T-helper 1 cell treated with Interleukin-12 subunit alpha and Interleukin-12 subunit beta and Interleukin-4 antibody, amounts not matched to agents 30 μg/mL and 1 μg/mL, for 36 hours (primary cell): ENCODE measurements around the gene TSPAN1.

Experiments used
- H3K27ac Mint-ChIP-seq: one replicate; pipeline ENCODE4 v1.8.0; 2021; ENCODE audit warnings: mild to moderate bottlenecking, mixed read lengths
- H3K27me3 Mint-ChIP-seq: one replicate; pipeline ENCODE4 v1.8.0; 2021; ENCODE audit warnings: low read depth, mixed read lengths
- H3K36me3 Mint-ChIP-seq: one replicate; pipeline ENCODE4 v1.8.0; 2021; ENCODE audit warnings: low read depth, mixed read lengths
- H3K4me1 Mint-ChIP-seq: one replicate; pipeline ENCODE4 v1.8.0; 2021; ENCODE audit warnings: low read depth, mixed read lengths
- H3K4me3 Mint-ChIP-seq: one replicate; pipeline ENCODE4 v1.8.0; 2021; ENCODE audit warnings: mild to moderate bottlenecking, moderate library complexity, mixed read lengths
- H3K9me3 Mint-ChIP-seq: one replicate; pipeline ENCODE4 v1.8.0; 2021; ENCODE audit warnings: mixed read lengths

The TSPAN1 gene, protein sequence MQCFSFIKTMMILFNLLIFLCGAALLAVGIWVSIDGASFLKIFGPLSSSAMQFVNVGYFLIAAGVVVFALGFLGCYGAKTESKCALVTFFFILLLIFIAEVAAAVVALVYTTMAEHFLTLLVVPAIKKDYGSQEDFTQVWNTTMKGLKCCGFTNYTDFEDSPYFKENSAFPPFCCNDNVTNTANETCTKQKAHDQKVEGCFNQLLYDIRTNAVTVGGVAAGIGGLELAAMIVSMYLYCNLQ

DNA sequence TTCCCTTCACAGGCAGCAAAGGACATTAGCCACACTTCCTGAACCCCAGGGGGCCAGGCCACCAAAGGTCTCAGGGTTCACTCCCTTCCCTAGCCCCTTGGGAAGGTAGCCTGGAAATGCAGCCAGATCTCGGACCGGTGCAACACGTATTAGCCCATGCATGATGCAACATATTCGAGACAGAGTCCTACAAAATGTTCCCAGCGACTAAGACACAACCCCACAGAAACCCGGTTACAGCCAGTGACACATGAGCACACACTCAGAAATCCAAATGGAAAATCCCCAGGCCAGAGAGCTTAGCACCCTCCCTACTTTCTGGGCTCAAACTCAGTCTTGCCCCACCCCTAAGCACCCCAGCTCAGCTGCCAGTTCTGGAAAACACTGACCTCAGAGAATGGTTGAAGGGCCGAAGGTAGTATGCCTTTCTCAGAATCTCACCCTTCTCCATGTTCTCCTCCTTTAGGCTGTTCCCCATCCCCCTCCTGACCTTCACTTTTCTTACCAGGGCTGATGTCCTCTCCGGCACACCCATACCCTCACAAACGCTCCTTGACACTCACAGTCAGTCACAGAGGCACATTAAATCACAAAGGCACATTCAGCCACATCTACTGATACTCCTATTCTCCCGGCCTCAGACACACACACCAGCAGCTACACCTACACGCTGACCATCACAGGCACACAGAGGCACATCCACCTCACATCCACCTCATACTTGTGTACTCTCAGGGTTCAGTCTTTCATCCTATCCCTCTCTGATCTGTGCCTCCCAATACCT, at the start of gene TSPAN1:
Gene TSPAN1, plus strand, starts transcription at position 640 of the 784 bp plus-strand sequence. CDS start 6,021 bp downstream, outside the sequence.
- Mint-ChIP-seq H3K27ac (no peak within 1 kb of the TSS), H3K4me3 (no peak within 1 kb of the TSS), H3K4me1 (no peaks in the 10 kb centered on the region), H3K27me3 (peaks cover 6% of the 10 kb centered on the region), H3K9me3 (no peaks in the 10 kb centered on the region), H3K36me3 (no peaks in the 10 kb centered on the region)

DNA sequence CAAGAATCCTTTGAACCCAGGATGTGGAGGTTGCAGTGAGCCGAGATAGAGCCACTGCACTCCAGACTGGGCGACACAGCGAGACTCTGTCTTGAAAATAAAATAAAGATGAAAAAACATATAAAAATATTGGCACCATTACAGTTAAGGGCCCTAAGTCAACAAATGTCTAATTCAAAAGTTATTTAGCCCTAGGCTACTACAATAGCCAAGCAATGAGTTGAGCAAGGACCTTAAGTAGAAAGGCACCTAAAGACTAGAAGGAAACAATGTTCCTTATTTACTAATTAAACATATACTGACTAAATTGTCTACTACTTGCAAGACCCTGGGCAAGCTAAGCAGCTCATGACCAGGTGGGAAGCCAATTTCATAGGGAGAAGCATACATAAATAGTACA, 46.5 kb upstream of the TSPAN1 start:
- no peak overlapping the region for H3K27ac Mint-ChIP-seq
- H3K4me1 Mint-ChIP-seq: peaks cover 12% of the 10 kb centered on the region
- H3K9me3 Mint-ChIP-seq: no peaks in the 10 kb centered on the region
- H3K27me3 Mint-ChIP-seq: peaks cover 53% of the 10 kb centered on the region
- no peak overlapping the region for H3K4me3 Mint-ChIP-seq
- H3K36me3 Mint-ChIP-seq: peaks cover 2% of the 10 kb centered on the region

DNA sequence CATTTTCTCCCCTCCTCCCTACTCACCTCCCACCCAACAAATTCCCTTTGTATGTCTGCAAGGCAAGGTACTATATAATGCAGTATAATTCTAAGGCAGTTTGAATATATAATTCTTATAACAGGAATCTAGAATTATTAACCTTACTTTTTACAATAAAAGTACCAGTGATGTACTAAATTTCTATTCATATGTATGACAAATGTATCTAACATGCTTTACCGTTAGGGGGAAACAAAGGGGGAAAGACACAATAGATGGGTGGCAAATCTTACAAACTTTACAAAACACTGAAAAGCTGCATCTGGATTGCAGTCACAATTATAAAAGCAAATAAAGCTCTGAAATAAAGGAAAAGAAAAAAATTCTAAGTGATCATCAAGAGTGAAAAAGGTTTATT, 44.8 kb upstream of the TSPAN1 start:
- Mint-ChIP-seq H3K27ac (no peak overlapping the region), H3K27me3 (peaks cover 66% of the 10 kb centered on the region), H3K4me3 (no peak overlapping the region), H3K36me3 (peaks cover 2% of the 10 kb centered on the region), H3K4me1 (peaks cover 19% of the 10 kb centered on the region), H3K9me3 (no peaks in the 10 kb centered on the region)

DNA sequence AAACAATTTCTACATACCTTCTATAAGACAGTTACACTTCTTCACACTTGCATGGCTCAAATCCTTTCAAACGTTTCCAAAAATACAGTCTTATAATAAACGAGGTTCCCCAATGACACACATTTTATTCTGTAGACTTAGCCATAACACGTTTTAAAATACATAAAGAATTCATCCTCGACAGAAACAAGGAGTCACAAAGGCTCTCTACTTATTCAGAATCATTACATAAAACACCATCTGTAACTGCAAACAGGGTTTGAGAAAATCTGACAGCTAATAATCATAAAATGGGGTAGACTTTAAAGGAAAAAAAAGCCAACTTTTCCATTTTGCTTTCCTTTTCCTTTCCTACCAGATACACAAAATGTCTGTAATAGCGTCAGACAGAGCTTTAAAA, 44.3 kb upstream of the TSPAN1 start:
- H3K4me1 Mint-ChIP-seq: peaks cover 19% of the 10 kb centered on the region
- H3K36me3 Mint-ChIP-seq: peaks cover 2% of the 10 kb centered on the region
- H3K27me3 Mint-ChIP-seq: peaks cover 71% of the 10 kb centered on the region
- H3K4me3 Mint-ChIP-seq: no peak overlapping the region
- no peak overlapping the region for H3K27ac Mint-ChIP-seq
- H3K9me3 Mint-ChIP-seq: no peaks in the 10 kb centered on the region

DNA sequence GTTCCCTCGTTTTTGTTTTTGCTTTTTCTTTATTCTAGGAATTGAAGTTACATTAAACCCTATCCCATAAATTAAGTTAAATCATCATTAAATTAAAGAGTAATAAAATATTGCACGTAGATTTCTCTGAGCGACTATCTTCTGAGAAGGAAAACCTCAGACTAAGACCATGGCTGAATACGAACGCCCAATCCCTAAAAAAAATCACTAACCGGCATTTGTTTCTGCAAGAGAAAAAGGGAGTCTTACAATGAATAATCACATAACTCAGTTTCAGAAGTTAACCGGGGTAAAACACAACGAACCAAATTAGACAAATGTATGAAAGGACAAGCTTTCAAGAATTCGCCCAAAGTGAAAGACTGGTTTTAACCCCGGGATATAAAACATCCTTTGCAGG, 43.8 kb upstream of the TSPAN1 start:
- peaks cover 19% of the 10 kb centered on the region for H3K4me1 Mint-ChIP-seq
- H3K27me3 Mint-ChIP-seq: peaks cover 73% of the 10 kb centered on the region
- H3K27ac Mint-ChIP-seq: no peak overlapping the region

DNA sequence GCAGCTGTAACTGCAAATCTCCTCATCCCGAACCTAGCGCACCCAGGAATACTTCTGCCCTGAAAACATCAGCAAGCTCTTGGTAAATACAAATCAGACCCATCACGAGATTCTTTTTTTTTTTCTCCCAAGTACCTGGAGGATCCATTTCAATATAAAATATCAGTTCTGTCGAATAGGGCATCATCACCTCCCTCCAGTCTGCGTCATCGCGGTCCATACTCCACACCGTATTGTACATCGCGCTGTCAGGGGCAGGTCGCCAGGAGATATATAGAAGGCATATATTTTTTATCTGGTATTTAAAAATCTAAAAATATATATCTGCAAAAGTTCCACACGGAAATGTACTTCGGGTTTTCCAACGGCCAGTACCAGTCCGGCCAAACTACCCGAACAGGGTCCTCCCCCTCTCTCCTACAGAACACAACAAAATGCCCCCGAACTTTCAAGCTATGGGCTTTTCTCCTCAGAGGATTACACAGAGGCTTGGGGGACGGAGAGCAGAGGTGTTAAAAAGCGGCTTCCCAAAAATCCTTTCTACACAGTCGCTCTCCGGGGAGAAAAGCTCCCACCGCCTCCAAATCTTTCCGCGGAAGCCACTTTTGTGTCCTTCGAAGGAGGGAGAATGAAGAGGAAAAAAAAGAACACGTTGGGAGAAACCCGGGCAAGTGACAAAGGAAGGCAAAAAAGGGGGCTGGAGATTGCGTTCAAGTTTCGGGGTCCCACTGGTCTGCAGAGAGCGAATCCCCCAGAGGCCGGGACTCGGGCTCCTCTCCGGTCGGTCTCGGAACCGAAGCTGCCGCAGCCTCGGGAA, 43.0 kb upstream of the TSPAN1 start:
- Mint-ChIP-seq H3K27ac (peak overlapping the region; percentile 79), H3K36me3 (peaks cover 2% of the 10 kb centered on the region), H3K4me3 (peak overlapping the region; percentile 100), H3K4me1 (peaks cover 19% of the 10 kb centered on the region), H3K9me3 (no peaks in the 10 kb centered on the region), H3K27me3 (peaks cover 81% of the 10 kb centered on the region)

More for the DNA sequence above, 43.8 kb upstream of the TSPAN1 start:
- Mint-ChIP-seq H3K4me3 (peak overlapping the region; percentile 100), H3K9me3 (no peaks in the 10 kb centered on the region), H3K36me3 (peaks cover 2% of the 10 kb centered on the region)

DNA sequence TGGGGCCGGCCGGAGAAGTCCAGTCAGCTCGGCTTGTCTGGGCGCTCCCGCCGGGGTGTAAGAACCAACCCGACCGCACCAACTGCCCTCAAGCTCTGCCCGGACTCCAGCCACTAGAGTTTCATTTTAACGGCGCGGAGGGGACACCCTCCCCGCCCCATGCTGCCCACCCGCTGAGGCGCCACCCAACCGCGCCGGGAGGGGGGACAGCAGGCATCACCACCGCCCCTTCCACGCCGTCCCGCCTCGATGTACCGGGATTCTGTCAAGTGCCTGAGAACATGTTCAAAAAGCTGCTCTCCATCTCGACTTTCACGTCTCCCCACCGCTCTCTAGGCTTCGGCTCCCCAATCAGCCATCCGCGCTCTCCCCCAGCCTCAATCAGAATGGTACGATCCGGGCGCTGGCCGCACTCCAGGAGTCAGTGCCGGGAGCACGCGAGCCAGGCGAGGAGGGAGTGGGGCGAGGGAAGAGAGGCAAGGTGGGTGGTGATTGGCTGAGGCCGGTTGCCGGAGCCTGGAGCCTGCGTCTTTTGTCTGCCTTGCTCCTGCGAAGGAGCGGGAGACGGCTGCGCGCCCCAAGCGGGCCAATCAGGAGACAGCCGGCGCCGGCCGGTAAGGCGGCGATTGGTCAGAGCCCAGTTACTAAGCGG, 42.2 kb upstream of the TSPAN1 start, which contains the start of gene PIK3R3:
Gene PIK3R3, minus strand, starts transcription at position 101 of the 652 bp plus-strand sequence. CDS start 677 bp downstream, outside the sequence.
- Mint-ChIP-seq H3K36me3 (peaks cover 2% of the 10 kb centered on the region), H3K9me3 (no peaks in the 10 kb centered on the region), H3K4me1 (peaks cover 19% of the 10 kb centered on the region), H3K4me3 (peak within 1 kb of the TSS; percentile 100), H3K27ac (peak within 1 kb of the TSS; percentile 99), H3K27me3 (peaks cover 85% of the 10 kb centered on the region)

DNA sequence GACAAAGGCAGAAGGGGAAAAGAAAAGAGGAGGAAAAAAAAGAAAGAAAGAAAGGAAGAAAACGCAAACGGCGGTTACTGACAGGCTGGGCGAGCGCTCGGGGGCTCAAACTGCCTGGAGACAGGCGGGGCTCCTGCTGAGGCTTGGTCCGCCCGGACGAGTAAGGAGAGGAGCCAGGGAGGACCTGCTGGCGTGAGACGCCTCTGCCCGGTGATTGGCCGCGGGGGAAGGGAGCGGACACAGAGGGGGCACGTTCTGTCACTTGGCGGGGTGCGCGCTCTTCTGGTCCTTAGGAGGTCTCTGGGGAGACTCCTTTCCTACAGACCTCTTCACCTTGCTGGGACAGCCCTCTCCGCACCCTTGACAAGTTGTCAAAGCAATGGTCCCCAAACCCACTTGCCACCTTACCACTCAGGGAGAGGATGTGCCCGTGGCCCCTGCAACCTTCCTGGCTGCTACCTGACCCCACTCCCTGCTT, 41.7 kb upstream of the TSPAN1 start:
- Mint-ChIP-seq H3K27me3 (peaks cover 80% of the 10 kb centered on the region), H3K4me1 (peaks cover 19% of the 10 kb centered on the region)

DNA sequence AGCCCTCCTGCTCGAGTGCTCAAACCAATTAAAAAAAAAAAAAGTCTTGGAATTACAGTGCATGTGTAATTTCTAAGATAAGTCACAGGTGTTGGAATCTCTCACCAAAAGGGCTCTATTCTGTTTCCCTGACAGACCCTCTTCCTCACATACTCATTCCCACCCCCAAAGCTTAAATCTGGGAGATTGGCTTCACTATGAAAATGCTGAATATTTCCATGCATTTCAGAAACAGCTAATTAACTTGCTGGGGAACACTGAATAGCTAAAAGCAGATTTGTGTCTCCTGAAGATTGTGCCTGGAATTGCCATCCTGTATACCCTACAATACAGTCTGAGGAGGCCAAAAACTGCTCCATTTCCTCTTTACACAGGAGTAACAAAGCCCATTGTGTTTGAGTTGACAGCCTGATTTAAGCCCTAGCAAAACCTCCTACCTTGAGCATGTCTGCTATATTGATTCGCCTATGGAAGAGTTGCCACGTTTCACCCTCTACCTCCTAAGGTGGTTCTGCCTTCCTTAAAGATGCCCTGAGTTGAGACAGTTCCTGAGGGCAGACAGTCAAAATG, 41.0 kb upstream of the TSPAN1 start:
- no peaks in the 10 kb centered on the region for H3K9me3 Mint-ChIP-seq
- H3K27ac Mint-ChIP-seq: no peak overlapping the region
- H3K4me3 Mint-ChIP-seq: peak overlapping the region; percentile 100
- H3K27me3 Mint-ChIP-seq: peaks cover 79% of the 10 kb centered on the region
- peaks cover 2% of the 10 kb centered on the region for H3K36me3 Mint-ChIP-seq
- H3K4me1 Mint-ChIP-seq: peaks cover 19% of the 10 kb centered on the region

More for the DNA sequence above, 41.7 kb upstream of the TSPAN1 start:
- H3K4me3 Mint-ChIP-seq: peak overlapping the region; percentile 100
- H3K36me3 Mint-ChIP-seq: peaks cover 2% of the 10 kb centered on the region
- H3K9me3 Mint-ChIP-seq: no peaks in the 10 kb centered on the region
- H3K27ac Mint-ChIP-seq: peak overlapping the region; percentile 99

DNA sequence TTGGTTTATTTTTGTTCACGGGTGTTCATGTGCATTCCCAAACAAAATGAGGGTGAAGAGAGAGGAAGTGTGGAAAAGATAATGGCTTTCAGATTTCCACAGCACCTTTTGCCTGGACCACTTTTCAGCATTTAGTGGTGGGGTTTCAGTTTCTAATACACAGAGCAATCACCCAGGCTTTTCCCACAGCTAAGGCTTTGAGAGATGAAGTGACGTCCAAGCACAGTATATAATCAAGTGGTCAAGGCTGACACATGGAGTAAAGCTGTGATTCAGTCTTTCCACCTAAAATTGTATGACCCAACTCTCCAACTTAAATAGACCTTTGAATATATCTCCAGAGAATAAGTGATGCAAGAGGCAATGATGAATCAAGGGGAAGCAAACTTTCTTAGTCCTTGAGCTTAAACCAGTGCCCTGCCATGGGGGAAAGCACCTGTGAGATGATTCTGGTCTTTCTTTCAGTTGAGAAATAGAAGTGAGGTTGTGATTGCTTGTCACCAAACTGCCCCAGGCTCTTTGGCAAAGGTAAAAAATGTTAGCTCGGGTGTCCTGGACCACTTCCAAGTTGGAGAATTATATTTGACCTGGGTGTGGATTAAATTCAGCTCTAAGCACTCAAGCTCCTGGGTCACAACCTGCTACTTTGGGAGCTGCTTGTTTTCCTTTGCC, 40.1 kb upstream of the TSPAN1 start:
- Mint-ChIP-seq H3K4me3 (no peak overlapping the region), H3K27me3 (peaks cover 70% of the 10 kb centered on the region), H3K9me3 (no peaks in the 10 kb centered on the region), H3K4me1 (peaks cover 19% of the 10 kb centered on the region), H3K27ac (no peak overlapping the region), H3K36me3 (peaks cover 2% of the 10 kb centered on the region)

DNA sequence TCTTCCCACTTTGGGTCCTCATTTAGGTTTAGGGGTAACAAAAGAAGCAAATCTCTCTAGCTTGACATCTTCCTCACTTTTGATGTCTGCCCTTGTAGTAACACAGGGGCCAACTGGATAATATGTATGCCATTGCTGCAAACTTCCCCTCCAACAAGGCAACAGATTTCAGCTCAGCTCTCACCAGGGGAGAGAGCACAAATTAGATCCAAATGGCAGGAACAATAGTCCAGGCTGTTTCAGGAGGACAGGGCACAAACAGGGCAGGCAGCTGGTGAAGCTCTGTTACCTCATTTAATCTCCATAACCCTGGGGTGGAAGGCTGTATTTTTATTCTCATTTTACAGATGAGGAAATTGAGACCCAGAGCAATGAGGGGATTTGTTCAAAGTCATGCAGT, 38.2 kb upstream of the TSPAN1 start:
- H3K36me3 Mint-ChIP-seq: peaks cover 2% of the 10 kb centered on the region
- peaks cover 14% of the 10 kb centered on the region for H3K4me1 Mint-ChIP-seq
- H3K27ac Mint-ChIP-seq: no peak overlapping the region
- H3K27me3 Mint-ChIP-seq: peaks cover 50% of the 10 kb centered on the region
- no peak overlapping the region for H3K4me3 Mint-ChIP-seq
- no peaks in the 10 kb centered on the region for H3K9me3 Mint-ChIP-seq

DNA sequence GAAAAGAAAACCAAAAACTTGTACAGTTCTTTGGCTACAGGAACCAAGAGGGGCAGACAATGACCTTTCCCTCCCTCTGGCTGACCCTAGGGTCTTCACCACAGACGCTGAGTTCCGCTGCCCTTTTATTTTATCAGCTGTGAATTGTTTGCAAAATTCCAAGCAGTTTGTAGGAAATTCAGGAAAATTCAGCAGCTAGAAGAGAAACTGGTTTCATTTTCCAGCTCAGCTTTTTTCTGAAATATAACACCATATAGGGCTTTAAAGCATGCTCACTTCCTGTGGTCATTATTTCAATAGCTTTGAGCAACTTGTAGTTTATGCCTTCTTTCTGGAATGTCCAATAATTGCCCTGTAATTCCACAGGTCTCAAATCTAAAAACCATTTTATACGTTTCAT, 37.0 kb upstream of the TSPAN1 start:
- H3K27ac Mint-ChIP-seq: no peak overlapping the region
- H3K36me3 Mint-ChIP-seq: no peaks in the 10 kb centered on the region
- H3K9me3 Mint-ChIP-seq: no peaks in the 10 kb centered on the region
- peaks cover 40% of the 10 kb centered on the region for H3K27me3 Mint-ChIP-seq
- peaks cover 8% of the 10 kb centered on the region for H3K4me1 Mint-ChIP-seq
- H3K4me3 Mint-ChIP-seq: no peak overlapping the region

DNA sequence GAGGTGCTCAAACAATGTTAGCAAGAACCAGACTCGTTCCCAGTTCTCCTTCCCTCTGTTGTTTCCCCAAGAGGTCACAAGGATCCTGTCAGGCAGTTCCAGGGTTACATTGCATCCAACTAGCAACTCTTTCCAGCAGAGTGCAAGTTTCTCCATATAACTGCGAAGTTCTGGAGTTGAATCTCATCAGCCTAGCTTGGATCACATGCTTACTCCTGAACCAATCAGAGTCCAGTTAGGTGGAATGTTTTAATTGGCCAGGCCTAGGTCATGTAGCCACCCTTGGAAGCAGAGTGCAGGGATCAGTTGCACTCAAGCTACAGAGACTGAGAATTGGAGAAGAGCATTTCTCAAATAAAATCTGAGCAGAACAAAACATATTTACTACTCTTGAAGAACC, 26.6 kb upstream of the TSPAN1 start:
- no peak overlapping the region for H3K4me3 Mint-ChIP-seq
- H3K27me3 Mint-ChIP-seq: peaks cover 11% of the 10 kb centered on the region
- H3K9me3 Mint-ChIP-seq: no peaks in the 10 kb centered on the region
- no peaks in the 10 kb centered on the region for H3K36me3 Mint-ChIP-seq
- no peak overlapping the region for H3K27ac Mint-ChIP-seq
- no peaks in the 10 kb centered on the region for H3K4me1 Mint-ChIP-seq
